Ascending aorta (tissue), 2 donors: ENCODE results near the gene NKD2. TPM values are rescaled to one million over a fixed set of nuclear protein-coding genes. Genes with fewer than 3 reads are reported as not detected.

Experiments used
- DNase-seq, 2 donors: peaks; one replicate each; pipeline ENCODE4 v3.0.0-alpha.2; 2019; ENCODE audit warnings: low spot score in 2 of 2
- H3K27ac ChIP-seq, 2 donors: fragments of 200-600 bp; sonication (generic); one replicate each; pipeline ENCODE4 v1.5.1; 2016 to 2017; ENCODE audit warnings: mild to moderate bottlenecking in 1 of 2
- H3K27me3 ChIP-seq: fragments of 200-600 bp; sonication (generic); one replicate; pipeline ENCODE4 v1.5.1; 2017
- H3K36me3 ChIP-seq, 2 donors: fragments of 200-600 bp; sonication (generic); one replicate each; pipeline ENCODE4 v1.5.1; 2016
- H3K4me1 ChIP-seq, 2 donors: fragments of 200-600 bp; sonication (generic); one replicate each; pipeline ENCODE4 v1.5.1; 2016 to 2017; ENCODE audit warnings: mild to moderate bottlenecking in 1 of 2
- H3K4me3 ChIP-seq, 2 donors: fragments of 200-600 bp; sonication (generic); one replicate each; pipeline ENCODE4 v1.5.1; 2016 to 2017; ENCODE audit warnings: mild to moderate bottlenecking in 1 of 2
- H3K9me3 ChIP-seq, 2 donors: fragments of 200-600 bp; sonication (generic); one replicate each; pipeline ENCODE4 v1.5.1; 2016
- CTCF ChIP-seq, 3 experiments: fragments of 200-600 bp in 2 of 3; fragments of 450-650 bp in 1 of 3; sonication (generic) in 2 of 3; IDR thresholded peaks; one replicate each; pipeline ENCODE4 v1.5.1; 2016 to 2019; ENCODE audit warnings: antibody characterized with exemption in 3 of 3, mild to moderate bottlenecking in 1 of 3, moderate library complexity in 1 of 3
- intact Hi-C: fragments of 100-400 bp; cut with DNase I; formaldehyde crosslinking; loops from one replicate; pipeline ENCODE4 v1.15.1; 2023
- total RNA-seq: library from RNA; depleted of rRNA; stranded (reverse); fragments of >200 nt; gene quantifications from one replicate; pipeline ENCODE4 v1.1.0, GENCODE V29; 2016

NKD2 gene
- total RNA-seq, 1 donor from 2014 or later = 6.5 TPM

GRCh38 chr5:1076406-1076805 lies 67.8 kb downstream of the NKD2 start:
- intact Hi-C loops = no loop called here

GRCh38 chr5:1077026-1077425 lies 68.4 kb downstream of the NKD2 start:
- no peak overlapping the region for H3K27ac ChIP-seq
- DNase-seq = no peak
- H3K9me3 ChIP-seq = no peaks in the 10 kb centered on the region
- intact Hi-C loops = no loop called here
- TF ChIP-seq CTCF (IDR thresholded peaks at IDR 0.05) = no peak
- H3K4me3 ChIP-seq = no peak overlapping the region
- H3K36me3 ChIP-seq = peaks cover 22 to 54% of the 10 kb centered on the region in 2 donors
- no peaks in the 10 kb centered on the region for H3K27me3 ChIP-seq
- H3K4me1 ChIP-seq = no peaks in the 10 kb centered on the region

More at GRCh38 chr5:1076406-1076805, 67.8 kb downstream of the NKD2 start:
- no peaks in the 10 kb centered on the region for H3K4me1 ChIP-seq
- TF ChIP-seq CTCF (IDR thresholded peaks at IDR 0.05) = no peak
- no peak for DNase-seq
- H3K27me3 ChIP-seq = no peaks in the 10 kb centered on the region
- no peak overlapping the region for H3K4me3 ChIP-seq
- H3K36me3 ChIP-seq = peaks cover 19 to 50% of the 10 kb centered on the region in 2 donors
- no peak overlapping the region for H3K27ac ChIP-seq
- no peaks in the 10 kb centered on the region for H3K9me3 ChIP-seq

- Histone ChIP-seq H3K27me3 (no peaks in the 10 kb centered on the region), H3K4me1 (no peaks in the 10 kb centered on the region), H3K36me3 (peaks cover 22 to 54% of the 10 kb centered on the region in 2 donors), H3K4me3 (no peak overlapping the region), H3K9me3 (no peaks in the 10 kb centered on the region), H3K27ac (no peak overlapping the region)
- DNase-seq = no peak
- TF ChIP-seq CTCF (IDR thresholded peaks at IDR 0.05) = no peak
- intact Hi-C loops = no loop called here
These were observed 69.0 kb downstream of the NKD2 start for GRCh38 chr5:1077491-1078020.

GRCh38 chr5:1078206-1078605 lies 69.6 kb downstream of the NKD2 start:
- intact Hi-C loops = no loop called here
- H3K36me3 ChIP-seq = peaks cover 24 to 55% of the 10 kb centered on the region in 2 donors

GRCh38 chr5:1078851-1079250 lies 70.2 kb downstream of the NKD2 start:
- intact Hi-C loops = no loop called here
- Histone ChIP-seq H3K9me3 (no peaks in the 10 kb centered on the region), H3K4me1 (no peaks in the 10 kb centered on the region), H3K27me3 (no peaks in the 10 kb centered on the region), H3K4me3 (no peak overlapping the region), H3K36me3 (peaks cover 25 to 56% of the 10 kb centered on the region in 2 donors), H3K27ac (no peak overlapping the region)
- DNase-seq = no peak
- no peak for TF ChIP-seq CTCF (IDR thresholded peaks at IDR 0.05)

More at GRCh38 chr5:1078206-1078605, 69.6 kb downstream of the NKD2 start:
- no peak overlapping the region for H3K4me3 ChIP-seq
- H3K27me3 ChIP-seq = no peaks in the 10 kb centered on the region
- H3K27ac ChIP-seq = no peak overlapping the region
- H3K9me3 ChIP-seq = no peaks in the 10 kb centered on the region
- no peak for DNase-seq
- no peak for TF ChIP-seq CTCF (IDR thresholded peaks at IDR 0.05)
- no peaks in the 10 kb centered on the region for H3K4me1 ChIP-seq

GRCh38 chr5:1079486-1079885 lies 70.9 kb downstream of the NKD2 start:
- peaks cover 27 to 56% of the 10 kb centered on the region in 2 donors for H3K36me3 ChIP-seq

More at GRCh38 chr5:1079486-1079885, 70.9 kb downstream of the NKD2 start:
- intact Hi-C loops = no loop called here
- no peak for DNase-seq
- H3K4me1 ChIP-seq = no peaks in the 10 kb centered on the region
- no peaks in the 10 kb centered on the region for H3K27me3 ChIP-seq
- no peak overlapping the region for H3K27ac ChIP-seq
- no peaks in the 10 kb centered on the region for H3K9me3 ChIP-seq
- H3K4me3 ChIP-seq = no peak overlapping the region
- no peak for TF ChIP-seq CTCF (IDR thresholded peaks at IDR 0.05)
